Gastroesophageal sphincter (tissue), 3 donors: Measurements from ENCODE around the gene HDAC10.

Source experiments
- CTCF ChIP-seq, 4 experiments: fragments of 200-600 bp in 2 of 4; fragments of 450-650 bp in 2 of 4; sonication (generic) in 1 of 4; IDR thresholded peaks; one replicate each; pipeline ENCODE4 v1.5.1; 2017 to 2019; ENCODE audit warnings: antibody characterized with exemption in 4 of 4, mild to moderate bottlenecking in 2 of 4, moderate library complexity in 2 of 4
- EP300 ChIP-seq: sonication (generic); formaldehyde crosslinking; IDR thresholded peaks from one replicate; pipeline ENCODE4 v1.6.1; 2017; ENCODE audit warnings: antibody characterized with exemption, mild to moderate bottlenecking
- POLR2A ChIP-seq, 2 donors: fragments of 450-650 bp; IDR thresholded peaks; one replicate each; pipeline ENCODE4 v1.6.1; 2017; ENCODE audit warnings: antibody characterized with exemption in 2 of 2, mild to moderate bottlenecking in 2 of 2, moderate library complexity in 1 of 2
- POLR2AphosphoS5 ChIP-seq: sonication (generic); formaldehyde crosslinking; IDR thresholded peaks from one replicate; pipeline ENCODE4 v1.6.1; 2017; ENCODE audit warnings: antibody characterized with exemption

DNA sequence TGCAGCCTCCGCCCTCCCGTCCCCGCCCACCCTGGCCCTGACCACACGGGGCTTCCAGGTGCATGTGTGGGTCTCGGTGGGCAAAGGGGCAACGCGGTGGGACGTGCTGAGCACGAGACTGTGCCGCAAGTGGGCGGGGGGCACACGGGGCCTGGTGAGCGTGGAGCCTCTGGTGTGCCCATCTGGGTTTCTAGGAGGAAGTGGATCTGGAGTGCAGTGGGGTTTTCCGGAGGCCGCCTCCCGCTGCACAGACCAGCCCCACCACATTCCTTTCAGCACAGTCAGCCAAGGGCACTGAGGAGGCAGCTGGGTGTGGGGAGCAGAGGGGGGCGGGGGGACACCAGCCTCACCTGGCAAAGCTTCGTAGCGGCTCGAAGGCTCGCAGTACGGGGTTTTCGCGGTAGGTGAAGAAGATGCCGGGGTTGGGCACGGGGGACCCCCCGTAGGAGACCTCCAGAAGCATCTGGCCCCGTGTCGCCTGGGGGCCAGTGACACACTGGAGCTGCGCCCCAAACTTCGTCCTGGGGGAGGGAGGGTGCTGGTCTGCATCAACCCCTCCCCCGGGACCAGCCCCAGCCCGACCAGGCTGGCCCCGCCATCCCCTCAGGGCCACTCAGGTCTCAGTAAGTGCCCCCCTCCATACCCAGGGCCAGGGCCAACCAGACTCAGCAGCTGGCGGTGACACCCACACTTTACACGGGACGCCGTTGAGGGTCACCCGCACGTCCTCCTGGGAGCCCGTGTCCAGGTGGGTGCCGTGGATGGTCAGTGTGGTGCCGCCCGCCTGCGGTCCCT, 31.5 kb upstream of the HDAC10 start:
- no peak for TF ChIP-seq EP300
- TF ChIP-seq CTCF (IDR thresholded peaks at IDR 0.05): no peak
- TF ChIP-seq POLR2A (IDR thresholded peaks at IDR 0.05): no peak
- no peak for TF ChIP-seq POLR2AphosphoS5
